Posterior cingulate gyrus (tissue), 11 donors: ENCODE results near the gene MAGI3.
"Not testable (repeated sequence)": the region's sequence is repeated elsewhere in the genome, so short reads cannot be mapped to it uniquely, and the experiment has no call there.

Experiments
- DNase-seq, 10 donors: peaks; one replicate each; pipeline versions ENCODE4 v3.0.0 to v3.0.0-alpha.2; 2020 to 2021; ENCODE audit warnings: mixed read lengths in 3 of 10
- intact Hi-C: fragments of 100-400 bp; cut with DNase I; formaldehyde crosslinking; loops from one replicate; pipeline ENCODE4 v1.15.1; 2023

MAGI3 gene

GRCh38 chr1:113396102-113396501 lies 5.8 kb downstream of the MAGI3 start:
- no peak for DNase-seq
- intact Hi-C loops = loop anchor here (10.0 kb wide), 1 partner anchor 279 kb away; no protein-coding TSS in a partner anchor

- intact Hi-C loops = loop anchor here (10.0 kb wide), 1 partner anchor 278 kb away; no protein-coding TSS in a partner anchor
- DNase-seq = no peak
Observed at GRCh38 chr1:113396585-113396984, 6.3 kb downstream of the MAGI3 start.

- DNase-seq = no peak
- intact Hi-C loops = loop anchor here (10.0 kb wide), 1 partner anchor 276 kb away; no protein-coding TSS in a partner anchor
Observed at GRCh38 chr1:113399062-113399583, 8.8 kb downstream of the MAGI3 start.

GRCh38 chr1:113401067-113401466 lies 10.8 kb downstream of the MAGI3 start:
- no peak for DNase-seq
- intact Hi-C loops = no loop called here

- DNase-seq = no peak
- intact Hi-C loops = no loop called here
Observed at GRCh38 chr1:113401728-113402127, 11.4 kb downstream of the MAGI3 start.

GRCh38 chr1:113403065-113403464 lies 12.8 kb downstream of the MAGI3 start:
- DNase-seq = no peak
- intact Hi-C loops = no loop called here

GRCh38 chr1:113405573-113405972 lies 15.3 kb downstream of the MAGI3 start:
- peak in 1 of 10 donors; percentile 38 for DNase-seq

GRCh38 chr1:113406149-113406548 lies 15.8 kb downstream of the MAGI3 start:
- DNase-seq, intact Hi-C loops: not testable (repeated sequence)

More at GRCh38 chr1:113405573-113405972, 15.3 kb downstream of the MAGI3 start:
- intact Hi-C loops = no loop called here

GRCh38 chr1:113409363-113409762 lies 19.0 kb downstream of the MAGI3 start:
- intact Hi-C loops = no loop called here
- DNase-seq = no peak

- intact Hi-C loops, DNase-seq: not testable (repeated sequence)
Observed at GRCh38 chr1:113412020-113412419, 21.7 kb downstream of the MAGI3 start.

GRCh38 chr1:113415310-113416070 lies 25.2 kb downstream of the MAGI3 start:
- intact Hi-C loops = no loop called here
- no peak for DNase-seq

GRCh38 chr1:113416071-113416470 lies 25.8 kb downstream of the MAGI3 start:
- intact Hi-C loops, DNase-seq: not testable (repeated sequence)

- intact Hi-C loops = no loop called here
Observed at GRCh38 chr1:113416496-113416895, 26.2 kb downstream of the MAGI3 start.

GRCh38 chr1:113422315-113423068 lies 32.2 kb downstream of the MAGI3 start:
- intact Hi-C loops = no loop called here
- peak in 3 of 10 donors; percentile 50 to 71 (median 52) for DNase-seq

More at GRCh38 chr1:113416496-113416895, 26.2 kb downstream of the MAGI3 start:
- DNase-seq = no peak

- peak in 2 of 10 donors; percentile 62 to 65 for DNase-seq
- intact Hi-C loops = no loop called here
Observed at GRCh38 chr1:113423826-113424225, 33.5 kb downstream of the MAGI3 start.

- DNase-seq = no peak
- intact Hi-C loops = no loop called here
Observed at GRCh38 chr1:113429461-113430153, 39.3 kb downstream of the MAGI3 start.

- DNase-seq = no peak
- intact Hi-C loops = no loop called here
Observed at GRCh38 chr1:113433184-113433583, 42.9 kb downstream of the MAGI3 start.

- intact Hi-C loops = no loop called here
- DNase-seq = no peak
Observed at GRCh38 chr1:113434081-113434873, 44.0 kb downstream of the MAGI3 start.

GRCh38 chr1:113434874-113435175 lies 44.5 kb downstream of the MAGI3 start:
- intact Hi-C loops = no loop called here
- no peak for DNase-seq
